Measurements from ENCODE around the gene OR51B4. TPM values are rescaled to one million over a fixed set of nuclear protein-coding genes. Genes with fewer than 3 reads are reported as not detected.

OR51B4 gene
- total RNA-seq, 1 donor, result not detected

- no peak for DNase-seq (ENCODE audit: insufficient read length, low spot score, missing footprints)
- no peak overlapping the region for H3K4me2 ChIP-seq (ENCODE audit: insufficient read depth, low read length)
- H3K27ac ChIP-seq (ENCODE audit: low read depth, low read length), result no peak overlapping the region
- no peak overlapping the region for H3K4me3 ChIP-seq (ENCODE audit: insufficient read depth, low read length)
- H3K4me1 ChIP-seq (ENCODE audit: insufficient read depth, low read length), result no peaks in the 10 kb centered on the region
- no peak overlapping the region for H2AFZ ChIP-seq (ENCODE audit: low read length)
- H4K20me1 ChIP-seq (ENCODE audit: insufficient read depth, low read length), result no peaks in the 10 kb centered on the region
- H3K9me3 ChIP-seq (ENCODE audit: low read depth, low read length), result no peaks in the 10 kb centered on the region
- H3K27me3 ChIP-seq (ENCODE audit: insufficient read depth, low read length), result no peaks in the 10 kb centered on the region
- no peaks in the 10 kb centered on the region for H3K36me3 ChIP-seq (ENCODE audit: insufficient read depth, low read length)
- no peaks in the 10 kb centered on the region for H3K79me2 ChIP-seq (ENCODE audit: insufficient read depth, low read length)
- no peak for TF ChIP-seq CTCF (IDR thresholded peaks at IDR 0.05; ENCODE audit: extremely low read depth, low read depth, low read length)
Measured at GRCh38 chr11:5252919-5253265, 48.9 kb downstream of the OR51B4 start.

- no peaks in the 10 kb centered on the region for H3K4me1 ChIP-seq (ENCODE audit: insufficient read depth, low read length)
- no peaks in the 10 kb centered on the region for H3K27me3 ChIP-seq (ENCODE audit: insufficient read depth, low read length)
- H3K79me2 ChIP-seq (ENCODE audit: insufficient read depth, low read length), result no peaks in the 10 kb centered on the region
- no peak overlapping the region for H2AFZ ChIP-seq (ENCODE audit: low read length)
- no peak for TF ChIP-seq CTCF (IDR thresholded peaks at IDR 0.05; ENCODE audit: extremely low read depth, low read depth, low read length)
- H3K4me2 ChIP-seq (ENCODE audit: insufficient read depth, low read length), result no peak overlapping the region
- H3K36me3 ChIP-seq (ENCODE audit: insufficient read depth, low read length), result no peaks in the 10 kb centered on the region
- no peaks in the 10 kb centered on the region for H4K20me1 ChIP-seq (ENCODE audit: insufficient read depth, low read length)
- H3K27ac ChIP-seq (ENCODE audit: low read depth, low read length), result no peak overlapping the region
- DNase-seq (ENCODE audit: insufficient read length, low spot score, missing footprints), result no peak
- H3K4me3 ChIP-seq (ENCODE audit: insufficient read depth, low read length), result no peak overlapping the region
- no peaks in the 10 kb centered on the region for H3K9me3 ChIP-seq (ENCODE audit: low read depth, low read length)
Measured at GRCh38 chr11:5252192-5252918, 49.4 kb downstream of the OR51B4 start.

GRCh38 chr11:5251746-5252145 is 50.0 kb downstream of the OR51B4 start:
- Histone ChIP-seq H3K9me3 (ENCODE audit: low read depth, low read length) (no peaks in the 10 kb centered on the region), H3K4me3 (ENCODE audit: insufficient read depth, low read length) (no peak overlapping the region), H3K27me3 (ENCODE audit: insufficient read depth, low read length) (no peaks in the 10 kb centered on the region), H3K4me1 (ENCODE audit: insufficient read depth, low read length) (no peaks in the 10 kb centered on the region), H4K20me1 (ENCODE audit: insufficient read depth, low read length) (no peaks in the 10 kb centered on the region), H3K27ac (ENCODE audit: low read depth, low read length) (no peak overlapping the region), H3K4me2 (ENCODE audit: insufficient read depth, low read length) (no peak overlapping the region), H3K79me2 (ENCODE audit: insufficient read depth, low read length) (no peaks in the 10 kb centered on the region), H3K36me3 (ENCODE audit: insufficient read depth, low read length) (no peaks in the 10 kb centered on the region), H2AFZ (ENCODE audit: low read length) (no peak overlapping the region)
- TF ChIP-seq CTCF (IDR thresholded peaks at IDR 0.05; ENCODE audit: extremely low read depth, low read depth, low read length), result no peak
- DNase-seq (ENCODE audit: insufficient read length, low spot score, missing footprints), result no peak

Other genes with a start within 250 kb of the OR51B4 start
- gene OR52E2, start 242.3 kb downstream of the OR51B4 start, total RNA-seq, result not detected in 2 replicates
- not detected in 2 replicates for gene OR52E1, start 232.4 kb downstream of the OR51B4 start, total RNA-seq
- gene OR52A5, start 163.6 kb downstream of the OR51B4 start, total RNA-seq, result not detected in 2 replicates
- gene OR52A1, start 147.2 kb downstream of the OR51B4 start, total RNA-seq, result not detected in 2 replicates
- gene OR51V1, start 101.3 kb downstream of the OR51B4 start, total RNA-seq, result not detected in 2 replicates
- not detected in 2 replicates for gene HBB, start 74.9 kb downstream of the OR51B4 start, total RNA-seq
- gene HBD, start 67.5 kb downstream of the OR51B4 start, total RNA-seq, result not detected in 2 replicates
- gene HBG1, start 52.1 kb downstream of the OR51B4 start, total RNA-seq, result not detected in 2 replicates
- gene HBG2, start 47.2 kb downstream of the OR51B4 start, total RNA-seq, result not detected in 2 replicates
- gene HBE1, start 32.0 kb downstream of the OR51B4 start, total RNA-seq, result not detected in 2 replicates
- gene OR51B2, start 22.4 kb upstream of the OR51B4 start, total RNA-seq, result not detected in 2 replicates
- gene OR51B5, start 41.6 kb upstream of the OR51B4 start, total RNA-seq, result not detected in 2 replicates
- gene OR51B6, start 49.6 kb upstream of the OR51B4 start, total RNA-seq, result not detected in 2 replicates
- not detected in 2 replicates for gene OR51M1, start 81.9 kb upstream of the OR51B4 start, total RNA-seq
- gene OR51Q1, start 120.2 kb upstream of the OR51B4 start, total RNA-seq, result not detected in 2 replicates
- gene OR51I1, start 139.6 kb upstream of the OR51B4 start, total RNA-seq, result under 0.01 TPM in 1 of 2 replicates, not detected in the other
- gene OR51I2, start 147.4 kb upstream of the OR51B4 start, total RNA-seq, result not detected in 2 replicates
- not detected in 2 replicates for gene OR52D1, start 186.7 kb upstream of the OR51B4 start, total RNA-seq
- gene UBQLN3, start 208.0 kb upstream of the OR51B4 start, total RNA-seq, result under 0.01 TPM in 1 of 2 replicates, not detected in the other
- gene UBQLNL, start 214.8 kb upstream of the OR51B4 start, total RNA-seq, result 0.29 and 0.36 TPM in 2 replicates
- 0.29 and 0.36 TPM in 2 replicates for gene OR52H1, start 246.6 kb upstream of the OR51B4 start, total RNA-seq

Data from osteoblast (primary cell).